GM13976 (cell line): ENCODE results near the gene MYBBP1A.

Experiments used
- DNase-seq: peaks from one replicate; pipeline ENCODE4 v3.0.0; 2012; ENCODE audit warnings: low spot score
- in situ Hi-C: fragments of 300-500 bp; cut with MboI; formaldehyde crosslinking; loops from one replicate; pipeline ENCODE4 v1.12.0; 2022; ENCODE audit warnings: low sequenced_read_pairs, mixed read lengths, inconsistent platforms; ENCODE audit not compliant: unreplicated experiment
- TF ChIP-seq, protein P1 (sequence below): IDR thresholded peaks from 2 replicates; pipeline ENCODE4 v1.5.1; 2012; ENCODE audit warnings: borderline replicate concordance, mild to moderate bottlenecking; ENCODE audit not compliant: insufficient read depth; ENCODE audit errors: extremely low read depth, missing control alignments, control extremely low read depth

Gene MYBBP1A

DNA sequence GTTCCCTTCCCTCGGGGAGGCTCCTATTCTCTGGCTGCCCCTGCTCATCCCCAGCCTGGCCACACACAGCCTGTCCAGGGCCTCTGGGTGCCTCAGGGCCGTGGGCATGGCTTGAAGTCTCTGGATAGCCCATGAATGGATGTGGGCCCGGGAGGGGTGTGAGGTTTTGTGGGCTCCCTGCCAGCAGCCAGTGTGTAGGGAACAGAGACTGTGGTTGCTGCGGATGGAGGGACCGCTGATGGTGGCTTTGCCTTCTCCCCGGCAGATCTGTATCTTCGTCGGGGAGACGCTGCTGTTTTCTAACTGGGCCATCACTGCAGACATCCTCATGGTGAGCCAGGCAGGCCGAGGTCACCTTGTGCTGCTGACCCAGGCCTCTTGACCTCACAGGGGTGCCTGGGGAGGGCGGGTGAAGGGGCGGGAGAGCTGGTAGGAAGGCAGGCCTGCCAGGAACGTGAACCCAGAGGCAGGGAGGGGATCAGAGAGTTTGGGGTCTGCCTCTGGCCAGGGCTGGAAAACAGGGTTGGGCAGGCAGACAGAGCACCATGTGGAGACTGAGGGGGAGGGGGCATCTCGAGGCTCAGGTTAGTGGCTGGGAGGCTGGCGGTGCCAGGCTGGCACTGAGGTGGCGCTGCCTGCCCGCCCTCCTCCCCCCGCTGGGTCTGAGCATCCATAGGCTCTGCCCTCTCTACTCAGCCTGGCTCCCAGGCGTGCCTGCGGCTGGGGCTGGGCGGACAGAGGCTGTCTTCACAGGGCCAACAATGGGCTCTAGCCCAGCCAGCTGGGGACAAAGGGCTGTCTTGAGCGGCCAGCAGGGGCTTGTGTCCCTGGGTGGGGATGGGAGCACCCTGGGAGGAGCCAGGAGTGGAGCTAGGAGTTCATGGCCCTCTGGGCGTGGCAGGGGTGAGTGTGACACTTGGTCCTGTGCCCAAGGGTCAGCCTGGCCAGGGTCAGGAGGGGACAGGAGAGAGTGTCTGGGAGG is 21.4 kb downstream of the MYBBP1A start:
- DNase-seq: no peak
- in situ Hi-C loops: no loop called here
- TF ChIP-seq, protein P1, sequence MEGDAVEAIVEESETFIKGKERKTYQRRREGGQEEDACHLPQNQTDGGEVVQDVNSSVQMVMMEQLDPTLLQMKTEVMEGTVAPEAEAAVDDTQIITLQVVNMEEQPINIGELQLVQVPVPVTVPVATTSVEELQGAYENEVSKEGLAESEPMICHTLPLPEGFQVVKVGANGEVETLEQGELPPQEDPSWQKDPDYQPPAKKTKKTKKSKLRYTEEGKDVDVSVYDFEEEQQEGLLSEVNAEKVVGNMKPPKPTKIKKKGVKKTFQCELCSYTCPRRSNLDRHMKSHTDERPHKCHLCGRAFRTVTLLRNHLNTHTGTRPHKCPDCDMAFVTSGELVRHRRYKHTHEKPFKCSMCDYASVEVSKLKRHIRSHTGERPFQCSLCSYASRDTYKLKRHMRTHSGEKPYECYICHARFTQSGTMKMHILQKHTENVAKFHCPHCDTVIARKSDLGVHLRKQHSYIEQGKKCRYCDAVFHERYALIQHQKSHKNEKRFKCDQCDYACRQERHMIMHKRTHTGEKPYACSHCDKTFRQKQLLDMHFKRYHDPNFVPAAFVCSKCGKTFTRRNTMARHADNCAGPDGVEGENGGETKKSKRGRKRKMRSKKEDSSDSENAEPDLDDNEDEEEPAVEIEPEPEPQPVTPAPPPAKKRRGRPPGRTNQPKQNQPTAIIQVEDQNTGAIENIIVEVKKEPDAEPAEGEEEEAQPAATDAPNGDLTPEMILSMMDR: no peak

DNA sequence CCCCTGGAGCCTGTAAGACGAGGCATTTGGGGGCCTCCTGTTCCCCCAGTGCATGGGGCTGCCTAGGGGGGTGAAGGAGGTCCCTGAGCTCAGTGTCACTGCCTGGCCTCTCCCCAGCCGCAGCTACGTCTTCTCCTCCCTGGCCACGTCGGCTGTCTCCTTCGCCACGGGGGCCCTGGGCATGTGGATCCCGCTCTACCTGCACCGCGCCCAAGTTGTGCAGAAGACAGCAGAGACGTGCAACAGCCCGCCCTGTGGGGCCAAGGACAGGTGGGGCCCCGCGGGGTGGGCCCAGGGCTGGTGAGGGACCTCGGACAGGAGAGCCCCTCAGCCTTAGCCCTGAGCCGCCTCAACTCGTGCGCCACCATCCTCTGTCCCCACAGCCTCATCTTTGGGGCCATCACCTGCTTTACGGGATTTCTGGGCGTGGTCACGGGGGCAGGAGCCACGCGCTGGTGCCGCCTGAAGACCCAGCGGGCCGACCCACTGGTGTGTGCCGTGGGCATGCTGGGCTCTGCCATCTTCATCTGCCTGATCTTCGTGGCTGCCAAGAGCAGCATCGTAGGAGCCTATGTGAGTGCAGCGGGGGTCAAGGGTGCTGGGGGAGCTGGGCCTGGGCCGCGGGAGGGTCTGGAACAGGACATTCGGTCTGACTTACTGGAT is 22.2 kb downstream of the MYBBP1A start:
- in situ Hi-C loops: no loop called here
- TF ChIP-seq, protein P1: no peak
- DNase-seq: no peak

DNA sequence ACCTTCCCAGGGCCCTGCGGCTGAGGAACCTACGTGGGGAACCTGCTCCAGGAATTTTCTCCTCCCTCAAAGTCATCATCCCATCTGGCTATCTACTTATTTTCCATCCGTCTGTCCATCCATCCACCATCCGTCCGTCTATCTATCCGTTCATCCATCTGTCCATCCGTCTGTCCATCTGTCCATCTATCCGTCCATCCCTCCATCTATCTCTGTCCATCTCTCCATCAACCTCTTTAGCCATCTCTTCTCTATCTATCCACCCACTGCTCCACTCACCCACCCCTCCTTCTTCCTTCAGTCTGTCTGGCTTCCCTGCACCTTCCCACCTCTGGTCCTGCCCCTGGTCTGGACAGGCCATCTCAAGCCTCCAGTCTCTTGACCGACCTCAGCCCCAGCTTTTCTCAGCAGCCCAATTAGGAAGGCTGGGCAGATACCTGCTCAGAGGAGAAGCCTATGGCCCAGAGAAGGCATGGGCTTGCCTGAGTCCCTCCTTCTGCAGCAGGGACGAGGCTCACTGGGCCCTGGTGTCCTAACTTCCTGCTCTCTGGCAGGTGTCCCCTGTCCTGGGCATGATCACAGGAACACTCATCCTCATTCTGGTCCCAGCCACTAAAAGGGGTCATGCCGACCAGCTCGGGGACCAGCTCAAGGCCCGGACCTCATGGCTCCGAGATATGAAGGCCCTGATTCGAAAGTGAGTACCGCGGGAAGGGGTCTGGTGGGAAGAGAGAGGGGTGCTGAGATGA is 23.0 kb downstream of the MYBBP1A start:
- TF ChIP-seq, protein P1: no peak
- in situ Hi-C loops: no loop called here
- DNase-seq: no peak

DNA sequence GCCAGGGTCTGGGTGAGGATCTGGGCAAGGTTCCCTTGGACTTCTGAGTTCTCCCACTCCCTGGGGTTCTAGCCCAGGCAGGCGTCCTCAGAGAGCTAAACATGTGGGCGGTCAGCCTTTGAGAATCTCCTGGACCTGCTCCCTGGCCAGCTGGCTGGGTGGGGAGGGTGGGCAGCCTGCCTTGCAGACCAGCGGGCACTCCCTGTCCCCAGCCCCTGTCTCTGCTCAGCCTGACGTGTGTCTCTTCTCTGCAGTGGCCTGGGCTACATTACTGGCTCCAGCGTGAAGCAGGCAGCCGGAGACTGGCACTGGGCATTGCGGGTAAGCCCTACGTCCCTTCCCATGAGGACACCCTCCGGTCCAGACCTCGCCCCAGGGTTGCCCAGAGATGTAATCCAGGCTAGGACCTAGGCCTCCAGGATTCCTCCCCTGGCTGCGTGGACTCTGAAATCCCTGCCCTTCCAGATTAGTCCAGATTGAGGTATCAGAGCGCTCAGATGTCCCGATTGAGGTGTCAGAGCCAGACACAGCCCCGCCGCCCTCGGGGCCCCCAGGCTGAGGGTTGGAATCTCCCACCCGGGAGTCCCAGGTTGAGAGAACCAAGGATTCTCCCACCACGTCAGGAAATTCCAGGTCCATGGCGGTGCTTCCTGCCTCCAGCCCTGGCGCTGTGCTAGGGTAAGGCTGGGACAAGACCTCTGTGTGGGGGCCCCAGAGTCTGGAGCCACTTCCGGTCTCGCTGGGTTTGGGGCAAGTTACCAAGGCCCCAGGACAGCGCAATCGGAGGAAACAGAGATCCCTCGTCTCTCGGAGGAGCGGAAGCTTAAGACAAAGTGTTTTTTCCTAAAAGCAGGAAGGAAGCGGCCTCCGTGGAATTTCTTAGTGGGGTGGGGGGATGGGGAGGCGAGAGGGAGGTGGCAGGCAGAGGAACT is 24.1 kb downstream of the MYBBP1A start:
- TF ChIP-seq, protein P1: no peak
- in situ Hi-C loops: no loop called here
- DNase-seq: no peak

DNA sequence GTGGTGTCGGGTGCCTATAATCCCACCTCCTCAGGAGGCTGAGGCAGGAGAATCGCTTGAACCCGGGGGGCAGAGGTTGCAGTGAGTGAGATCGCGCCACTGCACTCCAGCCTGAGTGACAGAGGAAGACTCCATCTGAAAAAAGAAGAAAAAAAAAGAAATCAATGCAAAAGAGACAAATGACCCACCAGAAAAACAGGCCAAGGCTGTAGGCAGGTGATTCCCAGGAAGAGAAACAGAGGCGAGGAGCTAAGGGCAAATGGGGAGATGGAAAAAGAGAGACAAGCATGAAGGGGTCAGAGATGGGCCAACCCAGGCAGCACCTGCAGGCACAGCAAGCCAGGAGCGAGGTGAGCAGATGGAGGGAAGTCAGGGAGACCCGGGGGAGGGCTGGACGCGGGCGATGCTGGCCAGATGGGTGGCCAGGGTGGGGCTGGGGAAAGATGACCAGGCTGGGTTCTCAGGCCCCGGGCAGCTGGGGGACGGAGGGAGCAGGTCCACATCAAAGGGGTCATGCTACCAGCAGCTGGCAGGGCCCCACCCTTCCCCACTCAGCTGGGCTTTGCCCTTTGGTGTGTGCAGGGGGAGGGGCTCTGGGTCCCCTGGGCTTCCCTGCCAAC is 25.5 kb downstream of the MYBBP1A start:
- TF ChIP-seq, protein P1: no peak
- in situ Hi-C loops: no loop called here
- no peak for DNase-seq
